HepG2 (cell line): ENCODE data around the gene DLX6. TPM values are rescaled to one million over a fixed set of nuclear protein-coding genes. Genes with fewer than 3 reads are reported as not detected.

ENCODE experiments used
- ARNT ChIP-seq: fragments of 450-650 bp; IDR thresholded peaks from 2 replicates; pipeline ENCODE4 v1.6.1; 2017
- HNRNPH1 ChIP-seq: fragments of 200-400 bp; formaldehyde crosslinking; optimal IDR thresholded peaks from 2 replicates; pipeline ENCODE3; 2017; ENCODE audit warnings: mild to moderate bottlenecking, low read depth, low read length
- NPAS2 ChIP-seq: sonication (generic); formaldehyde crosslinking; IDR thresholded peaks from 2 replicates; pipeline ENCODE4 v1.8.0; 2022; ENCODE audit warnings: mild to moderate bottlenecking, missing genetic modification reagents, borderline replicate concordance
- TCF7 ChIP-seq: sonication (generic); IDR thresholded peaks from 2 replicates; pipeline ENCODE4 v1.6.1; 2016; ENCODE audit warnings: antibody characterized with exemption, low read depth
- ZBTB46 ChIP-seq: sonication (generic); formaldehyde crosslinking; IDR thresholded peaks from 2 replicates; pipeline ENCODE4 v1.4.0; 2020; ENCODE audit warnings: mild to moderate bottlenecking, missing genetic modification reagents, borderline replicate concordance
- ZNF264 ChIP-seq: sonication (generic); formaldehyde crosslinking; IDR thresholded peaks from 2 replicates; pipeline ENCODE4 v1.4.0; 2020; ENCODE audit warnings: missing genetic modification reagents
- ZNF407 ChIP-seq: sonication (generic); formaldehyde crosslinking; IDR thresholded peaks from one replicate; pipeline ENCODE4 v1.5.1; 2020; ENCODE audit warnings: mild to moderate bottlenecking, missing genetic modification reagents; ENCODE audit errors: not compliant biosample characterization
- ZNF547 ChIP-seq: sonication (generic); formaldehyde crosslinking; IDR thresholded peaks from 2 replicates; pipeline ENCODE4 v1.5.1; 2020; ENCODE audit warnings: mild to moderate bottlenecking, missing genetic modification reagents
- ZNF691 ChIP-seq: sonication (generic); formaldehyde crosslinking; IDR thresholded peaks from 2 replicates; pipeline ENCODE4 v1.4.0; 2020; ENCODE audit warnings: missing genetic modification reagents, low read depth, mild to moderate bottlenecking, borderline replicate concordance
- polyA plus RNA-seq, 8 experiments: library from polyadenylated mRNA; depleted of rRNA in 3 of 8; stranded (reverse) in 7 of 8; unstranded in 1 of 8; fragments of >200 nt; fragmentation: Illumina TruSeq in 4 of 8; extraction: Trizol in 4 of 8; gene quantifications; 2 replicates each; pipeline versions ENCODE4 v1.2.1 to v1.2.3, GENCODE V29; 2011 to 2016; ENCODE audit warnings: low read depth in 4 of 8, missing spikeins in 1 of 8, mixed read lengths in 1 of 8; ENCODE audit not compliant: insufficient read depth in 1 of 8
- total RNA-seq, 5 experiments: library from RNA; depleted of rRNA; stranded (reverse); fragments of >200 nt; fragmentation: Illumina TruSeq; extraction: Trizol; gene quantifications; 2 replicates each; pipeline ENCODE4 v1.2.3, GENCODE V29; 2016; ENCODE audit warnings: low read depth in 1 of 5
- TF ChIP-seq, protein P1 (sequence below): IDR thresholded peaks from 2 replicates; pipeline ENCODE4 v1.6.1; 2016; ENCODE audit warnings: missing biosample characterization, missing genetic modification reagents, low read depth
- TF ChIP-seq, protein P2 (sequence below): sonication (generic); formaldehyde crosslinking; IDR thresholded peaks from 2 replicates; pipeline ENCODE4 v1.4.0; 2020; ENCODE audit warnings: missing genetic modification reagents, mild to moderate bottlenecking, borderline replicate concordance

The DLX6 gene
- total and polyA plus RNA-seq, 2 of the 13 experiments (the other 11 are each of a cell fraction or from before 2014, with no cell fraction given): 3.5 to 5.5 TPM

GRCh38 chr7:97016381-97017191, 11.2 kb downstream of the DLX6 start (continued):
- TF ChIP-seq, protein P1, sequence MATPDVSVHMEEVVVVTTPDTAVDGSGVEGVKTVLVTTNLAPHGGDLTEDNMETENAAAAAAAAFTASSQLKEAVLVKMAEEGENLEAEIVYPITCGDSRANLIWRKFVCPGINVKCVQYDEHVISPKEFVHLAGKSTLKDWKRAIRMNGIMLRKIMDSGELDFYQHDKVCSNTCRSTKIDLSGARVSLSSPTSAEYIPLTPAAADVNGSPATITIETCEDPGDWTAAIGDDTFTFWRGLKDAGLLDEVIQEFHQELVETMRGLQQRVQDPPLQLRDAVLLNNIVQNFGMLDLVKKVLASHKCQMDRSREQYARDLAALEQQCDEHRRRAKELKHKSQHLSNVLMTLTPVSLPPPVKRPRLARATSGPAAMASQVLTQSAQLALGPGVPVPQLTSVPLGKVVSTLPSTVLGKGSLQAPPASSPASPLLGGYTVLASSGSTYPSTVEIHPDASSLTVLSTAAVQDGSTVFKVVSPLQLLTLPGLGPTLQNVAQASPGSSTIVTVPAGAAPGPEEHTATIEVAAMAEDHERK (CRISPR knock-in tag): no peak
- TF ChIP-seq ZNF264 (CRISPR knock-in tag): peak; percentile 66; the same call in 1 of the 2 replicates
- no peak for TF ChIP-seq ZNF407
- TF ChIP-seq TCF7: peak; percentile 79
- TF ChIP-seq NPAS2 (CRISPR knock-in tag): no peak
- TF ChIP-seq, protein P2, sequence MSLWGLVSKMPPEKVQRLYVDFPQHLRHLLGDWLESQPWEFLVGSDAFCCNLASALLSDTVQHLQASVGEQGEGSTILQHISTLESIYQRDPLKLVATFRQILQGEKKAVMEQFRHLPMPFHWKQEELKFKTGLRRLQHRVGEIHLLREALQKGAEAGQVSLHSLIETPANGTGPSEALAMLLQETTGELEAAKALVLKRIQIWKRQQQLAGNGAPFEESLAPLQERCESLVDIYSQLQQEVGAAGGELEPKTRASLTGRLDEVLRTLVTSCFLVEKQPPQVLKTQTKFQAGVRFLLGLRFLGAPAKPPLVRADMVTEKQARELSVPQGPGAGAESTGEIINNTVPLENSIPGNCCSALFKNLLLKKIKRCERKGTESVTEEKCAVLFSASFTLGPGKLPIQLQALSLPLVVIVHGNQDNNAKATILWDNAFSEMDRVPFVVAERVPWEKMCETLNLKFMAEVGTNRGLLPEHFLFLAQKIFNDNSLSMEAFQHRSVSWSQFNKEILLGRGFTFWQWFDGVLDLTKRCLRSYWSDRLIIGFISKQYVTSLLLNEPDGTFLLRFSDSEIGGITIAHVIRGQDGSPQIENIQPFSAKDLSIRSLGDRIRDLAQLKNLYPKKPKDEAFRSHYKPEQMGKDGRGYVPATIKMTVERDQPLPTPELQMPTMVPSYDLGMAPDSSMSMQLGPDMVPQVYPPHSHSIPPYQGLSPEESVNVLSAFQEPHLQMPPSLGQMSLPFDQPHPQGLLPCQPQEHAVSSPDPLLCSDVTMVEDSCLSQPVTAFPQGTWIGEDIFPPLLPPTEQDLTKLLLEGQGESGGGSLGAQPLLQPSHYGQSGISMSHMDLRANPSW: peak; percentile 78; the same call in 1 of the 2 replicates
- no peak for TF ChIP-seq ZNF547
- no peak for TF ChIP-seq HNRNPH1
- no peak for TF ChIP-seq ARNT
- no peak for TF ChIP-seq ZBTB46 (CRISPR knock-in tag)
- TF ChIP-seq ZNF691 (CRISPR knock-in tag): 0 out of 2 replicates have a peak, but pooled peaks have one; percentile 31
